ENCODE results near the gene CAMSAP3.

GRCh38 chr19:7602935-7603497 lies 7.4 kb downstream of the CAMSAP3 start:
- TF ChIP-seq, protein P1, sequence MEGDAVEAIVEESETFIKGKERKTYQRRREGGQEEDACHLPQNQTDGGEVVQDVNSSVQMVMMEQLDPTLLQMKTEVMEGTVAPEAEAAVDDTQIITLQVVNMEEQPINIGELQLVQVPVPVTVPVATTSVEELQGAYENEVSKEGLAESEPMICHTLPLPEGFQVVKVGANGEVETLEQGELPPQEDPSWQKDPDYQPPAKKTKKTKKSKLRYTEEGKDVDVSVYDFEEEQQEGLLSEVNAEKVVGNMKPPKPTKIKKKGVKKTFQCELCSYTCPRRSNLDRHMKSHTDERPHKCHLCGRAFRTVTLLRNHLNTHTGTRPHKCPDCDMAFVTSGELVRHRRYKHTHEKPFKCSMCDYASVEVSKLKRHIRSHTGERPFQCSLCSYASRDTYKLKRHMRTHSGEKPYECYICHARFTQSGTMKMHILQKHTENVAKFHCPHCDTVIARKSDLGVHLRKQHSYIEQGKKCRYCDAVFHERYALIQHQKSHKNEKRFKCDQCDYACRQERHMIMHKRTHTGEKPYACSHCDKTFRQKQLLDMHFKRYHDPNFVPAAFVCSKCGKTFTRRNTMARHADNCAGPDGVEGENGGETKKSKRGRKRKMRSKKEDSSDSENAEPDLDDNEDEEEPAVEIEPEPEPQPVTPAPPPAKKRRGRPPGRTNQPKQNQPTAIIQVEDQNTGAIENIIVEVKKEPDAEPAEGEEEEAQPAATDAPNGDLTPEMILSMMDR (IDR thresholded peaks at IDR 0.05): no peak
- TF ChIP-seq POLR2A (IDR thresholded peaks at IDR 0.05) (no peak), POLR2AphosphoS5 (IDR thresholded peaks at IDR 0.05; ENCODE audit: insufficient read depth in 1 of 2, low read depth in 1 of 2) (no peak)
